ENCODE measurements around the gene NR0B1.

The NR0B1 gene, protein sequence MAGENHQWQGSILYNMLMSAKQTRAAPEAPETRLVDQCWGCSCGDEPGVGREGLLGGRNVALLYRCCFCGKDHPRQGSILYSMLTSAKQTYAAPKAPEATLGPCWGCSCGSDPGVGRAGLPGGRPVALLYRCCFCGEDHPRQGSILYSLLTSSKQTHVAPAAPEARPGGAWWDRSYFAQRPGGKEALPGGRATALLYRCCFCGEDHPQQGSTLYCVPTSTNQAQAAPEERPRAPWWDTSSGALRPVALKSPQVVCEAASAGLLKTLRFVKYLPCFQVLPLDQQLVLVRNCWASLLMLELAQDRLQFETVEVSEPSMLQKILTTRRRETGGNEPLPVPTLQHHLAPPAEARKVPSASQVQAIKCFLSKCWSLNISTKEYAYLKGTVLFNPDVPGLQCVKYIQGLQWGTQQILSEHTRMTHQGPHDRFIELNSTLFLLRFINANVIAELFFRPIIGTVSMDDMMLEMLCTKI

GRCh38 chrX:30309139-30309571 lies at the start of gene NR0B1:
Gene NR0B1 (minus strand): TSS chrX:30309390. CDS start chrX:30309363, 27 bp downstream.
- no peak for DNase-seq (ENCODE audit: low read depth)
- no peak for TF ChIP-seq CTCF (conservative IDR thresholded peaks at IDR 0.05; ENCODE audit: low read depth, low read length)
- peak within 1 kb of the TSS; percentile 30 for H3K4me3 ChIP-seq (ENCODE audit: low read length)

GRCh38 chrX:30349946-30350345 lies 40.8 kb upstream of the NR0B1 start:
- TF ChIP-seq CTCF (conservative IDR thresholded peaks at IDR 0.05; ENCODE audit: low read depth, low read length): no peak
- no peak for DNase-seq (ENCODE audit: low read depth)
- no peak overlapping the region for H3K4me3 ChIP-seq (ENCODE audit: low read length)

GRCh38 chrX:30343206-30343605 lies 34.0 kb upstream of the NR0B1 start:
- no peak for DNase-seq (ENCODE audit: low read depth)
- H3K4me3 ChIP-seq (ENCODE audit: low read length): no peak overlapping the region
- no peak for TF ChIP-seq CTCF (conservative IDR thresholded peaks at IDR 0.05; ENCODE audit: low read depth, low read length)

GRCh38 chrX:30340753-30341152 lies 31.6 kb upstream of the NR0B1 start:
- H3K4me3 ChIP-seq (ENCODE audit: low read length): no peak overlapping the region
- no peak for DNase-seq (ENCODE audit: low read depth)
- no peak for TF ChIP-seq CTCF (conservative IDR thresholded peaks at IDR 0.05; ENCODE audit: low read depth, low read length)

DNA sequence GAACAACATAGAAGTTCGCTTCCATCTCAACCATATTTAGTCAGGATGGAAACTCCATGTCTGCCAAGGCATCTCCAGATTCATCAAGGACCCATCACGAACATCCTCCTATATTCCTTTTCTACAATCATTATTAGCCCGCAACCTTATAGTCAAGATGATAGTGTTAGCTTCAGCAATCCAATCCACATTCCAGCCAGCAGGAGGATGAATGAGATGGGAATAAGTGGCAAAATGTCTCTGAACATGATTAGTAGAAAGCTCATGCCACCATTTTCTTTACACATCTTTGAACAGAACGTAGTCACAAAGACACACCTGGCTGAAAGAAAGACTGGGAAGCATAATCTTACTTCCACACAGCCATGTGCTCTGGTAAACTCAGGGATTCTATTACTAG lies 18.6 kb upstream of the NR0B1 start:
- TF ChIP-seq CTCF (conservative IDR thresholded peaks at IDR 0.05; ENCODE audit: low read depth, low read length): no peak
- no peak overlapping the region for H3K4me3 ChIP-seq (ENCODE audit: low read length)
- DNase-seq (ENCODE audit: low read depth): no peak

GRCh38 chrX:30317308-30317707 lies 8.1 kb upstream of the NR0B1 start:
- H3K4me3 ChIP-seq (ENCODE audit: low read length): no peak overlapping the region
- DNase-seq (ENCODE audit: low read depth): no peak
- TF ChIP-seq CTCF (conservative IDR thresholded peaks at IDR 0.05; ENCODE audit: low read depth, low read length): no peak

GRCh38 chrX:30313322-30313721 lies 4.1 kb upstream of the NR0B1 start:
- TF ChIP-seq CTCF (conservative IDR thresholded peaks at IDR 0.05; ENCODE audit: low read depth, low read length): no peak
- no peak for DNase-seq (ENCODE audit: low read depth)
- no peak overlapping the region for H3K4me3 ChIP-seq (ENCODE audit: low read length)
